ENCODE data around the gene ZC3H13. TPM values are rescaled to one million over a fixed set of nuclear protein-coding genes. Genes with fewer than 3 reads are reported as not detected.

ZC3H13 gene
- total and polyA plus RNA-seq, 2 of the 4 experiments (the other 2 are of a cell fraction), result 7.7 to 10.8 TPM

GRCh38 chr13:46035066-46035465 lies 17.5 kb downstream of the ZC3H13 start:
- no CpG with 5 or more reads among the region's 2 CpGs for WGBS, 2 experiments (ENCODE audit: extremely low coverage in 2 of 2, insufficient read length in 1 of 2)

More at GRCh38 chr13:46035066-46035465, 17.5 kb downstream of the ZC3H13 start:
- no peaks in the 10 kb centered on the region for H3K27me3 ChIP-seq (ENCODE audit: control insufficient read depth, insufficient read depth, low read length)
- no peak overlapping the region for H3K4me3 ChIP-seq (ENCODE audit: insufficient read depth, low read depth, low read length)
- H4K20me1 ChIP-seq (ENCODE audit: insufficient read depth, low read length), result peaks cover 15% of the 10 kb centered on the region; the same call in 1 of the 2 replicates
- no peak overlapping the region for H3K23ac ChIP-seq (ENCODE audit: low read depth, low read length)
- H3K4me1 ChIP-seq (ENCODE audit: control insufficient read depth, insufficient read depth, low read length), result peaks cover 5% of the 10 kb centered on the region
- no peak overlapping the region for H3K18ac ChIP-seq (ENCODE audit: low read depth, low read length)
- H3K4ac ChIP-seq (ENCODE audit: low read depth, low read length), result no peak overlapping the region
- H3K36me3 ChIP-seq (ENCODE audit: control insufficient read depth, insufficient read depth, low read length), result peaks cover 8% of the 10 kb centered on the region
- no peak overlapping the region for H3K56ac ChIP-seq (ENCODE audit: extremely low read depth, insufficient read depth, low read length)
- no peak for DNase-seq
- TF ChIP-seq SMC3 (IDR thresholded peaks at IDR 0.05; ENCODE audit: low read depth, low read length) (no peak), FOS (IDR thresholded peaks at IDR 0.05; ENCODE audit: low read depth, low read length) (no peak), BHLHE40 (IDR thresholded peaks at IDR 0.05; ENCODE audit: low read depth, low read length) (no peak), NFE2L2 (IDR thresholded peaks at IDR 0.05; ENCODE audit: low read depth, low read length) (no peak), USF2 (IDR thresholded peaks at IDR 0.05; ENCODE audit: low read depth, low read length) (no peak), CHD1 (IDR thresholded peaks at IDR 0.05; ENCODE audit: low read depth, low read length) (no peak), MAFK (IDR thresholded peaks at IDR 0.05; ENCODE audit: low read depth, low read length) (no peak), RAD21 (IDR thresholded peaks at IDR 0.05; ENCODE audit: low read length) (no peak), MAZ (IDR thresholded peaks at IDR 0.05; ENCODE audit: borderline replicate concordance, low read depth, low read length) (no peak), POLR2A (IDR thresholded peaks at IDR 0.05; ENCODE audit: low read depth, low read length) (no peak), CEBPB (IDR thresholded peaks at IDR 0.05; ENCODE audit: low read depth, low read length) (no peak), RFX5 (IDR thresholded peaks at IDR 0.05; ENCODE audit: low read depth, low read length) (no peak)
- CTCF ChIA-PET, result interaction anchor here (0.6 kb wide), 1 partner anchor 92 kb away, joined by 3 read pairs; no protein-coding TSS in a partner anchor
- H4K91ac ChIP-seq (ENCODE audit: insufficient read depth, low read depth, low read length), result no peak overlapping the region
- H2BK15ac ChIP-seq (ENCODE audit: low read depth, low read length), result no peak overlapping the region
- no peak overlapping the region for H2BK20ac ChIP-seq (ENCODE audit: low read depth, low read length)
- H4K5ac ChIP-seq (ENCODE audit: low read depth, low read length), result no peak overlapping the region
- no peaks in the 10 kb centered on the region for H3K9me3 ChIP-seq (ENCODE audit: control insufficient read depth, insufficient read depth, low read length)
- intact Hi-C loops (cut with micrococcal nuclease), result loop anchor here (5.0 kb wide), 1 partner anchor 43 kb away; no protein-coding TSS in a partner anchor
- no peak overlapping the region for H2AK9ac ChIP-seq (replicated peaks; ENCODE audit: low read depth, low read length, poor library complexity)
- H2BK120ac ChIP-seq (ENCODE audit: low read depth, low read length), result no peak overlapping the region
- H3K14ac ChIP-seq (replicated peaks; ENCODE audit: low read depth, low read length), result no peak overlapping the region
- no peak overlapping the region for H2AK5ac ChIP-seq (ENCODE audit: low read depth, low read length)
- no TSS peak for BruUV-seq (replicated peaks)
- no peak for ATAC-seq (ENCODE audit: low read depth)
- POLR2A ChIA-PET (ENCODE audit: unreplicated experiment), result no interaction called here
- peaks cover 25 to 33% of the 10 kb centered on the region in 2 experiments for H3K79me1 ChIP-seq (ENCODE audit: low read depth in 1 of 2, low read length in 2 of 2)
- H3K9ac ChIP-seq (ENCODE audit: low read depth, low read length), result no peak overlapping the region
- in situ Hi-C loops (cut with MboI; ENCODE audit: low sequenced_read_pairs), result no loop called here
- H3K27ac ChIP-seq (ENCODE audit: insufficient read depth, low read length), result no peak overlapping the region
- no peak overlapping the region for H2BK5ac ChIP-seq (ENCODE audit: low read depth, low read length, poor library complexity, severe bottlenecking)
- dilution Hi-C loops (cut with HindIII; ENCODE audit: low sequenced_read_pairs, unreplicated experiment), result no loop called here
- peaks cover 9% of the 10 kb centered on the region; the same call in 1 of the 2 replicates for H3K9me1 ChIP-seq (ENCODE audit: insufficient read depth, low read length)
- H4K8ac ChIP-seq (ENCODE audit: low read depth in 2 of 2, low read length in 2 of 2), result no peak overlapping the region
- H3K4me2 ChIP-seq (ENCODE audit: low read depth, low read length), result no peak overlapping the region
- H2AFZ ChIP-seq (replicated peaks; ENCODE audit: low read length, poor library complexity), result no peak overlapping the region

Measured in IMR-90 (cell line).